HCT116 (cell line): ENCODE results near the gene RHBDF2.

ENCODE experiments used
- EZH2 ChIP-seq: fragments of 200-600 bp; sonication (generic); IDR thresholded peaks from 2 replicates; pipeline ENCODE4 v1.6.1; 2017; ENCODE audit warnings: antibody characterized with exemption, mixed run types
- POLR2A ChIP-seq: IDR thresholded peaks from 2 replicates; pipeline ENCODE4 v1.7.0; 2011; ENCODE audit warnings: borderline replicate concordance; ENCODE audit not compliant: insufficient read depth, insufficient read length; ENCODE audit errors: extremely low read depth
- POLR2AphosphoS5 ChIP-seq: IDR thresholded peaks from 2 replicates; pipeline ENCODE4 v1.6.1; 2011; ENCODE audit warnings: mild to moderate bottlenecking, low read depth, low read length, moderate library complexity
- SIN3A ChIP-seq: IDR thresholded peaks from 2 replicates; pipeline ENCODE4 v1.6.1; 2012; ENCODE audit warnings: low read depth
- TF ChIP-seq, protein P1 (sequence below), 3 experiments: fragments of 200-600 bp in 1 of 3; sonication (generic) in 1 of 3; IDR thresholded peaks in 2 of 3; conservative IDR thresholded peaks in 1 of 3; 2 replicates each; pipeline ENCODE4 v1.5.1; 2012 to 2017; ENCODE audit warnings: low read depth in 2 of 3, low read length in 2 of 3, antibody characterized with exemption in 1 of 3, borderline replicate concordance in 1 of 3, control low read depth in 1 of 3, mild to moderate bottlenecking in 1 of 3, mixed read lengths in 1 of 3, mixed run types in 1 of 3, moderate library complexity in 1 of 3; ENCODE audit not compliant: insufficient read depth in 1 of 3
- TF ChIP-seq, protein P2 (sequence below): IDR thresholded peaks from 2 replicates; pipeline ENCODE4 v1.6.1; 2011; ENCODE audit warnings: mild to moderate bottlenecking, low read length, moderate library complexity; ENCODE audit not compliant: insufficient replicate concordance; ENCODE audit errors: extremely low read depth
- TF ChIP-seq, protein P3 (sequence below): IDR thresholded peaks from 2 replicates; pipeline ENCODE4 v1.6.1; 2012

- TF ChIP-seq POLR2A = no peak
- TF ChIP-seq, protein P1, sequence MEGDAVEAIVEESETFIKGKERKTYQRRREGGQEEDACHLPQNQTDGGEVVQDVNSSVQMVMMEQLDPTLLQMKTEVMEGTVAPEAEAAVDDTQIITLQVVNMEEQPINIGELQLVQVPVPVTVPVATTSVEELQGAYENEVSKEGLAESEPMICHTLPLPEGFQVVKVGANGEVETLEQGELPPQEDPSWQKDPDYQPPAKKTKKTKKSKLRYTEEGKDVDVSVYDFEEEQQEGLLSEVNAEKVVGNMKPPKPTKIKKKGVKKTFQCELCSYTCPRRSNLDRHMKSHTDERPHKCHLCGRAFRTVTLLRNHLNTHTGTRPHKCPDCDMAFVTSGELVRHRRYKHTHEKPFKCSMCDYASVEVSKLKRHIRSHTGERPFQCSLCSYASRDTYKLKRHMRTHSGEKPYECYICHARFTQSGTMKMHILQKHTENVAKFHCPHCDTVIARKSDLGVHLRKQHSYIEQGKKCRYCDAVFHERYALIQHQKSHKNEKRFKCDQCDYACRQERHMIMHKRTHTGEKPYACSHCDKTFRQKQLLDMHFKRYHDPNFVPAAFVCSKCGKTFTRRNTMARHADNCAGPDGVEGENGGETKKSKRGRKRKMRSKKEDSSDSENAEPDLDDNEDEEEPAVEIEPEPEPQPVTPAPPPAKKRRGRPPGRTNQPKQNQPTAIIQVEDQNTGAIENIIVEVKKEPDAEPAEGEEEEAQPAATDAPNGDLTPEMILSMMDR (IDR thresholded peaks at IDR 0.05 in 2 of 3, conservative IDR thresholded peaks at IDR 0.05 in 1 of 3; ENCODE audit: borderline replicate concordance in 1 of 3, insufficient read depth in 1 of 3, low read depth in 2 of 3, low read length in 2 of 3) = no peak
- TF ChIP-seq, protein P2, sequence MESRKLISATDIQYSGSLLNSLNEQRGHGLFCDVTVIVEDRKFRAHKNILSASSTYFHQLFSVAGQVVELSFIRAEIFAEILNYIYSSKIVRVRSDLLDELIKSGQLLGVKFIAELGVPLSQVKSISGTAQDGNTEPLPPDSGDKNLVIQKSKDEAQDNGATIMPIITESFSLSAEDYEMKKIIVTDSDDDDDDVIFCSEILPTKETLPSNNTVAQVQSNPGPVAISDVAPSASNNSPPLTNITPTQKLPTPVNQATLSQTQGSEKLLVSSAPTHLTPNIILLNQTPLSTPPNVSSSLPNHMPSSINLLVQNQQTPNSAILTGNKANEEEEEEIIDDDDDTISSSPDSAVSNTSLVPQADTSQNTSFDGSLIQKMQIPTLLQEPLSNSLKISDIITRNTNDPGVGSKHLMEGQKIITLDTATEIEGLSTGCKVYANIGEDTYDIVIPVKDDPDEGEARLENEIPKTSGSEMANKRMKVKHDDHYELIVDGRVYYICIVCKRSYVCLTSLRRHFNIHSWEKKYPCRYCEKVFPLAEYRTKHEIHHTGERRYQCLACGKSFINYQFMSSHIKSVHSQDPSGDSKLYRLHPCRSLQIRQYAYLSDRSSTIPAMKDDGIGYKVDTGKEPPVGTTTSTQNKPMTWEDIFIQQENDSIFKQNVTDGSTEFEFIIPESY = no peak
- TF ChIP-seq SIN3A = no peak
- TF ChIP-seq POLR2AphosphoS5 = no peak
- TF ChIP-seq EZH2 = no peak
- TF ChIP-seq, protein P3, sequence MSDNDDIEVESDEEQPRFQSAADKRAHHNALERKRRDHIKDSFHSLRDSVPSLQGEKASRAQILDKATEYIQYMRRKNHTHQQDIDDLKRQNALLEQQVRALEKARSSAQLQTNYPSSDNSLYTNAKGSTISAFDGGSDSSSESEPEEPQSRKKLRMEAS = no peak
Measured at GRCh38 chr17:76549539-76549938, 48.3 kb upstream of the RHBDF2 start.
